GM13977 (cell line): ENCODE measurements around the gene ANXA2R.
"Not testable (repeated sequence)": the region's sequence is repeated elsewhere in the genome, so short reads cannot be mapped to it uniquely, and the experiment has no call there.

ENCODE experiments used
- DNase-seq: peaks from one replicate; pipeline ENCODE4 v3.0.0; 2012; ENCODE audit warnings: low spot score
- CTCF ChIP-seq: IDR thresholded peaks from 2 replicates; pipeline ENCODE4 v1.5.1; 2012; ENCODE audit warnings: mild to moderate bottlenecking, control low read depth; ENCODE audit not compliant: insufficient read depth; ENCODE audit errors: extremely low read depth, missing control alignments
- in situ Hi-C: fragments of 300-500 bp; cut with MboI; formaldehyde crosslinking; loops from one replicate; pipeline ENCODE4 v1.12.0; 2022; ENCODE audit warnings: low sequenced_read_pairs, low pct_unique_long_range_greater_than_20kb, mixed read lengths, inconsistent platforms; ENCODE audit not compliant: unreplicated experiment

Gene ANXA2R

GRCh38 chr5:43037636-43038495 is 2.3 kb downstream of the ANXA2R start:
- no peak for TF ChIP-seq CTCF
- in situ Hi-C loops: no loop called here
- DNase-seq: peak; percentile 73

- in situ Hi-C loops: no loop called here
- TF ChIP-seq CTCF: no peak
- DNase-seq: no peak
Measured at GRCh38 chr5:43036856-43037635, 3.1 kb downstream of the ANXA2R start.

GRCh38 chr5:43036409-43036808 is 3.7 kb downstream of the ANXA2R start:
- no peak for DNase-seq
- in situ Hi-C loops: no loop called here
- no peak for TF ChIP-seq CTCF

GRCh38 chr5:43034591-43034968 is 5.5 kb downstream of the ANXA2R start:
- in situ Hi-C loops: no loop called here
- no peak for DNase-seq
- TF ChIP-seq CTCF: no peak

GRCh38 chr5:43033841-43034590 is 6.1 kb downstream of the ANXA2R start:
- no peak for DNase-seq
- in situ Hi-C loops: no loop called here
- no peak for TF ChIP-seq CTCF

GRCh38 chr5:43027054-43027785 is 12.9 kb downstream of the ANXA2R start:
- no peak for DNase-seq
- in situ Hi-C loops: no loop called here
- TF ChIP-seq CTCF: no peak

- DNase-seq, in situ Hi-C loops: not testable (repeated sequence)
Measured at GRCh38 chr5:43025184-43025950, 14.8 kb downstream of the ANXA2R start.
